ENCODE measurements around the gene EHD4.

DNA sequence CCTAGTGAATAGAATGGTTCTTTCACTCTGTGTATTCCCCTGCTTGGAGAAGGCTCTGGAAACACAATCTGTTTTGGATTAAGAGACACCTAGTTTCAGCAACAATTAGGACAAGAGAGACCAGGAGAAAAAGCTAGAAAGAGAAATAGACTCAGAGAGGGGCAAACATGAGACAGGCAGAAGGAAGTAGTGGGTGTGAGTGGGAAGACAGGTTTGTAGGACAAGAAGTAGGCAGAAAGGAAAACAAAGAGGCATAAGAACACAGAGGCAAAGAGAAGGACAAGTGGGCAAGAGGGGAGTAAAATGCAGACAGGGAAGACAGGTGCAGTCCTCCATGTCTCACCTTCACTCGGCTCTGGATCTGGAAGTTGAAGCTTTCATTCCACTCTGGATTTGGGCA lies 35.0 kb upstream of the EHD4 start:
- TF ChIP-seq, protein P1, sequence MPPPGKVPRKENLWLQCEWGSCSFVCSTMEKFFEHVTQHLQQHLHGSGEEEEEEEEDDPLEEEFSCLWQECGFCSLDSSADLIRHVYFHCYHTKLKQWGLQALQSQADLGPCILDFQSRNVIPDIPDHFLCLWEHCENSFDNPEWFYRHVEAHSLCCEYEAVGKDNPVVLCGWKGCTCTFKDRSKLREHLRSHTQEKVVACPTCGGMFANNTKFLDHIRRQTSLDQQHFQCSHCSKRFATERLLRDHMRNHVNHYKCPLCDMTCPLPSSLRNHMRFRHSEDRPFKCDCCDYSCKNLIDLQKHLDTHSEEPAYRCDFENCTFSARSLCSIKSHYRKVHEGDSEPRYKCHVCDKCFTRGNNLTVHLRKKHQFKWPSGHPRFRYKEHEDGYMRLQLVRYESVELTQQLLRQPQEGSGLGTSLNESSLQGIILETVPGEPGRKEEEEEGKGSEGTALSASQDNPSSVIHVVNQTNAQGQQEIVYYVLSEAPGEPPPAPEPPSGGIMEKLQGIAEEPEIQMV (tag; conservative IDR thresholded peaks at IDR 0.05; ENCODE audit: low read depth), result no peak
- TF ChIP-seq DMBX1 (CRISPR knock-in tag; IDR thresholded peaks at IDR 0.05; ENCODE audit: borderline replicate concordance) (no peak), RFX7 (CRISPR knock-in tag; IDR thresholded peaks at IDR 0.05) (no peak), NR1H2 (CRISPR knock-in tag; IDR thresholded peaks at IDR 0.05) (no peak), ZNF263 (CRISPR knock-in tag; IDR thresholded peaks at IDR 0.05; ENCODE audit: borderline replicate concordance) (no peak), SIN3A (IDR thresholded peaks at IDR 0.05; ENCODE audit: borderline replicate concordance in 2 of 2, control insufficient read depth in 1 of 2, low read depth in 2 of 2, low read length in 2 of 2) (no peak), EZH2 (IDR thresholded peaks at IDR 0.05; ENCODE audit: borderline replicate concordance, low read depth, low read length) (no peak), RAD21 (CRISPR knock-in tag; conservative IDR thresholded peaks at IDR 0.05 in 1 of 2, IDR thresholded peaks at IDR 0.05 in 1 of 2) (no peak), CCAR2 (IDR thresholded peaks at IDR 0.05; ENCODE audit: low read depth, low read length) (no peak), PREB (CRISPR knock-in tag; IDR thresholded peaks at IDR 0.05) (no peak)
- TF ChIP-seq, protein P2, sequence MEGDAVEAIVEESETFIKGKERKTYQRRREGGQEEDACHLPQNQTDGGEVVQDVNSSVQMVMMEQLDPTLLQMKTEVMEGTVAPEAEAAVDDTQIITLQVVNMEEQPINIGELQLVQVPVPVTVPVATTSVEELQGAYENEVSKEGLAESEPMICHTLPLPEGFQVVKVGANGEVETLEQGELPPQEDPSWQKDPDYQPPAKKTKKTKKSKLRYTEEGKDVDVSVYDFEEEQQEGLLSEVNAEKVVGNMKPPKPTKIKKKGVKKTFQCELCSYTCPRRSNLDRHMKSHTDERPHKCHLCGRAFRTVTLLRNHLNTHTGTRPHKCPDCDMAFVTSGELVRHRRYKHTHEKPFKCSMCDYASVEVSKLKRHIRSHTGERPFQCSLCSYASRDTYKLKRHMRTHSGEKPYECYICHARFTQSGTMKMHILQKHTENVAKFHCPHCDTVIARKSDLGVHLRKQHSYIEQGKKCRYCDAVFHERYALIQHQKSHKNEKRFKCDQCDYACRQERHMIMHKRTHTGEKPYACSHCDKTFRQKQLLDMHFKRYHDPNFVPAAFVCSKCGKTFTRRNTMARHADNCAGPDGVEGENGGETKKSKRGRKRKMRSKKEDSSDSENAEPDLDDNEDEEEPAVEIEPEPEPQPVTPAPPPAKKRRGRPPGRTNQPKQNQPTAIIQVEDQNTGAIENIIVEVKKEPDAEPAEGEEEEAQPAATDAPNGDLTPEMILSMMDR (IDR thresholded peaks at IDR 0.05 in 2 of 3, conservative IDR thresholded peaks at IDR 0.05 in 1 of 3; ENCODE audit: insufficient read depth in 2 of 3, low read depth in 1 of 3, low read length in 3 of 3), result no peak

Data from K562 (cell line).